Measurements from ENCODE around the gene GTSF1L.

The GTSF1L gene

DNA sequence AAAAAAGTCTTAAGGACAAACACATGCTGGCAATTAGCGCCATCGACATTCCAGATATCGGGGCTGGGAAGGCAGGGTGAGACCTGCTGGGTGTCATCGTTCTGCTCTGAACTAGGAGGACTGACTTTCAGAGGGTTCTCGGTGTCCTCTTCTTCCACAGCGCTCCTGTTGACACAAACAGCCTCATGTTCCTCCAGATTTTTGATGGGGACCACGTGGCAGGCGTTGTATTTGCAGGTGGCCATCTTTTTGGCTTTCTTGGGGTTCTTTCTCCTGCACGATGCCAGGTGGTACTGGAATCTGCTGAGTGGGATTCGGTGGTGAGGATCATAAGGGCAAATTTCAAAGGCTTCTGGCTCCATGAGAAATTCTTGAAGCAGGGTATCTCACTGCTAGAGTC lies 469 bp downstream of the GTSF1L start:
- no peaks in the 10 kb centered on the region for H3K9me3 ChIP-seq (ENCODE audit: control insufficient read depth, low read length)
- WGBS, 2 experiments (ENCODE audit: insufficient coverage in 2 of 2): 92 to 94% methylated on average over 10 of the region's 10 CpGs
- H3K4me3 ChIP-seq (ENCODE audit: extremely low read depth, insufficient read depth, low read length, poor library complexity, severe bottlenecking): no peak overlapping the region
- no peaks in the 10 kb centered on the region for H3K4me1 ChIP-seq (ENCODE audit: control insufficient read depth, insufficient read depth, low read length, poor library complexity, severe bottlenecking)
- H3K27ac ChIP-seq (ENCODE audit: low read depth, low read length, severe bottlenecking): no peak overlapping the region
- no peaks in the 10 kb centered on the region for H3K36me3 ChIP-seq (ENCODE audit: control insufficient read depth, insufficient read depth, low read length)

- 100% methylated on average over 1 of the region's 2 CpGs; no CpG with 5 or more reads in 1 of the 2 experiments for WGBS, 2 experiments (ENCODE audit: insufficient coverage in 2 of 2)
- no peak overlapping the region for H3K27ac ChIP-seq (ENCODE audit: low read depth, low read length, severe bottlenecking)
- H3K36me3 ChIP-seq (ENCODE audit: control insufficient read depth, insufficient read depth, low read length): no peaks in the 10 kb centered on the region
- no peaks in the 10 kb centered on the region for H3K9me3 ChIP-seq (ENCODE audit: control insufficient read depth, low read length)
- no peaks in the 10 kb centered on the region for H3K4me1 ChIP-seq (ENCODE audit: control insufficient read depth, insufficient read depth, low read length, poor library complexity, severe bottlenecking)
- H3K4me3 ChIP-seq (ENCODE audit: extremely low read depth, insufficient read depth, low read length, poor library complexity, severe bottlenecking): no peak overlapping the region
Measured at GRCh38 chr20:43725666-43726065, 1.1 kb downstream of the GTSF1L start.

DNA sequence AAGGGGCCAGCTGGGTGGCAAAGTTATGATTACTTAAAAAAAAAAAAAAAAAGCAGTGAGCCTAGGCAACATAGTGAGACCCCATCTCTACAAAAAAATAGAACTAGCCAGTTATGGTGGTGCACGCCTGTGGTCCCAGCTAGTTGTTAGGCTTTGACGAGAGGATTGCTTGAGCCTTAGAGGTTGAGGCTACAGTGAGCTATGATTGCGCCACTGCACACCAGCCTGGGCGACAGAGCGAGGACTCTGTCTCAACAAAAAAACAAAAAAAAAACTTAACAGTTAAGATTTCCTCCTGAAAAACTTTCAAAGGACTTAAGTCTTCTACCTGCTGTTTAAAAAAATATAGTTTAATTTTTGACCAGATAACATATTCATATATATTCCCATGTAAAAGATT lies 2.4 kb downstream of the GTSF1L start:
- H3K9me3 ChIP-seq (ENCODE audit: control insufficient read depth, low read length): no peaks in the 10 kb centered on the region
- no peak overlapping the region for H3K4me3 ChIP-seq (ENCODE audit: extremely low read depth, insufficient read depth, low read length, poor library complexity, severe bottlenecking)
- H3K4me1 ChIP-seq (ENCODE audit: control insufficient read depth, insufficient read depth, low read length, poor library complexity, severe bottlenecking): no peaks in the 10 kb centered on the region
- H3K27ac ChIP-seq (ENCODE audit: low read depth, low read length, severe bottlenecking): no peak overlapping the region
- WGBS, 2 experiments (ENCODE audit: insufficient coverage in 2 of 2): no CpG with 5 or more reads among the region's 5 CpGs
- H3K36me3 ChIP-seq (ENCODE audit: control insufficient read depth, insufficient read depth, low read length): no peaks in the 10 kb centered on the region

GRCh38 chr20:43723735-43724134 lies 3.1 kb downstream of the GTSF1L start:
- H3K4me1 ChIP-seq (ENCODE audit: control insufficient read depth, insufficient read depth, low read length, poor library complexity, severe bottlenecking): no peaks in the 10 kb centered on the region
- H3K36me3 ChIP-seq (ENCODE audit: control insufficient read depth, insufficient read depth, low read length): no peaks in the 10 kb centered on the region
- no peak overlapping the region for H3K4me3 ChIP-seq (ENCODE audit: extremely low read depth, insufficient read depth, low read length, poor library complexity, severe bottlenecking)
- WGBS, 2 experiments (ENCODE audit: insufficient coverage in 2 of 2): 75 to 78% methylated on average over 2 of the region's 3 CpGs
- no peak overlapping the region for H3K27ac ChIP-seq (ENCODE audit: low read depth, low read length, severe bottlenecking)
- no peaks in the 10 kb centered on the region for H3K9me3 ChIP-seq (ENCODE audit: control insufficient read depth, low read length)

- Histone ChIP-seq H3K9me3 (ENCODE audit: control insufficient read depth, low read length) (no peaks in the 10 kb centered on the region), H3K4me3 (ENCODE audit: extremely low read depth, insufficient read depth, low read length, poor library complexity, severe bottlenecking) (no peak overlapping the region), H3K36me3 (ENCODE audit: control insufficient read depth, insufficient read depth, low read length) (no peaks in the 10 kb centered on the region), H3K27ac (ENCODE audit: low read depth, low read length, severe bottlenecking) (no peak overlapping the region), H3K4me1 (ENCODE audit: control insufficient read depth, insufficient read depth, low read length, poor library complexity, severe bottlenecking) (no peaks in the 10 kb centered on the region)
- WGBS, 2 experiments (ENCODE audit: insufficient coverage in 2 of 2): 100% methylated on average over 1 of the region's 4 CpGs; no CpG with 5 or more reads in 1 of the 2 experiments
Measured at GRCh38 chr20:43723186-43723585, 3.6 kb downstream of the GTSF1L start.

GRCh38 chr20:43722153-43722505 lies 4.7 kb downstream of the GTSF1L start:
- WGBS, 2 experiments (ENCODE audit: insufficient coverage in 2 of 2): 81 to 88% methylated on average over 4 to 5 of the region's 8 CpGs
- H3K36me3 ChIP-seq (ENCODE audit: control insufficient read depth, insufficient read depth, low read length): peaks cover 6% of the 10 kb centered on the region
- H3K27ac ChIP-seq (ENCODE audit: low read depth, low read length, severe bottlenecking): no peak overlapping the region
- H3K9me3 ChIP-seq (ENCODE audit: control insufficient read depth, low read length): no peaks in the 10 kb centered on the region
- no peak overlapping the region for H3K4me3 ChIP-seq (ENCODE audit: extremely low read depth, insufficient read depth, low read length, poor library complexity, severe bottlenecking)
- H3K4me1 ChIP-seq (ENCODE audit: control insufficient read depth, insufficient read depth, low read length, poor library complexity, severe bottlenecking): no peaks in the 10 kb centered on the region

DNA sequence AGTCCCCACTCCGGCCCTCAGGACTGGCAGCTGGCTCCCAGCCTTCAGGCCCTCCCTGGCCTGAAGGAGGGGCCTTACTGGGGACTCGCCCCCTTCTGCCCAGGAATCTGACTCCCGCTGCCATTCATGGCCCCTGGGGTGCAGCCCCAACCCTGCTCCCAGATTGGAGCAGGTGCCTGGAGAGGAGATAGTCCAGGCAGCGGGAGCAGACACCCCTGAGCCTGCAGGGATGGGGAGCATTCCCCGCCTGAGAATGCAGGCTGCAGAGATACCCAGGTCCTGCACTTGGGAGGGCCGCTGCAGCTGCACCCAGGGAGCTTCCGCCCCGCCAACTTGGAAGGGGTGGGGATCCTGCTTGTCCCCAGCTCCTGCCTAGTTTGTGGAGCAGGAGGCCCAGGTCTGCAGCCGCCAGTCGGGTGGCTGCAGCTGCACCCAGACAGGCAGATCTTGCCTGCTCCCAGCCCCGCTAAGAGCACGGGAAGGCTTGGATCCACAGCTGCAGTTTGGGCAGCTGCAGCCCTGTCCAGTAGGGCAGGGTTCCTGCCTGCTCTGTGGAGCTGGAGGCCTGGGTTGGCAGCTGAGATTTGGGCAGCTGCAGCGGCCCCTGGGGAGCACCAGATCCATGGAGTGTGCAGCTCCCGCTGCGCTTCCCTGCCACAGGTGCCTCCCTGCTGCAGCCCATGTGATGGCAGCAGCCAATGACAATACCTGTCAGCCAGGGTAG lies 5.2 kb downstream of the GTSF1L start:
- H3K27ac ChIP-seq (ENCODE audit: low read depth, low read length, severe bottlenecking): no peak overlapping the region

DNA sequence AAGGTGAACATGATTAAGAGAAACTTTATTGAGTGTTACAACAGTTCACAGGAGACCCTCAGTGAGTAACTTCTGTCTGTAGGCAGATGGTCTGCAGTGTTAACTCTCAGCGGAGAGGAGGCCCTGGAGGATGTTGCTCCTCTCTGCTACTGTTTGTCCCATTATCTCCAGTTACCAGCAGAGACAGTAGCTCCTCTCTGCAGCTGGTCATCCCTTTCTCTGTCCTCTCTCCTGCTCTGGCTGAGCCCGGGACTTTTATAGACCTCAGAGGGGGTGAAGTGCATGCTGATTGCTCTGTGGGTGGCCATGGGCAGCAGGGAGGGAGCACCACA lies 5.7 kb downstream of the GTSF1L start:
- H3K4me1 ChIP-seq (ENCODE audit: control insufficient read depth, insufficient read depth, low read length, poor library complexity, severe bottlenecking): no peaks in the 10 kb centered on the region
- no peaks in the 10 kb centered on the region for H3K9me3 ChIP-seq (ENCODE audit: control insufficient read depth, low read length)
- H3K4me3 ChIP-seq (ENCODE audit: extremely low read depth, insufficient read depth, low read length, poor library complexity, severe bottlenecking): no peak overlapping the region
- H3K27ac ChIP-seq (ENCODE audit: low read depth, low read length, severe bottlenecking): no peak overlapping the region
- peaks cover 16% of the 10 kb centered on the region for H3K36me3 ChIP-seq (ENCODE audit: control insufficient read depth, insufficient read depth, low read length)
- 0% methylated on average over 1 to 2 of the region's 2 CpGs for WGBS, 2 experiments (ENCODE audit: insufficient coverage in 2 of 2)

More for the DNA sequence above, 5.2 kb downstream of the GTSF1L start:
- Histone ChIP-seq H3K9me3 (ENCODE audit: control insufficient read depth, low read length) (no peaks in the 10 kb centered on the region), H3K36me3 (ENCODE audit: control insufficient read depth, insufficient read depth, low read length) (peaks cover 11% of the 10 kb centered on the region), H3K4me3 (ENCODE audit: extremely low read depth, insufficient read depth, low read length, poor library complexity, severe bottlenecking) (no peak overlapping the region), H3K4me1 (ENCODE audit: control insufficient read depth, insufficient read depth, low read length, poor library complexity, severe bottlenecking) (no peaks in the 10 kb centered on the region)
- WGBS, 2 experiments (ENCODE audit: insufficient coverage in 2 of 2): 73 to 79% methylated on average over 13 of the region's 15 CpGs

GRCh38 chr20:43720007-43720406 lies 6.8 kb downstream of the GTSF1L start:
- Histone ChIP-seq H3K9me3 (ENCODE audit: control insufficient read depth, low read length) (no peaks in the 10 kb centered on the region), H3K4me3 (ENCODE audit: extremely low read depth, insufficient read depth, low read length, poor library complexity, severe bottlenecking) (no peak overlapping the region), H3K4me1 (ENCODE audit: control insufficient read depth, insufficient read depth, low read length, poor library complexity, severe bottlenecking) (no peaks in the 10 kb centered on the region), H3K27ac (ENCODE audit: low read depth, low read length, severe bottlenecking) (no peak overlapping the region), H3K36me3 (ENCODE audit: control insufficient read depth, insufficient read depth, low read length) (peaks cover 27% of the 10 kb centered on the region)
- WGBS, 2 experiments (ENCODE audit: insufficient coverage in 2 of 2): 100% methylated on average over 1 of the region's 1 CpG; no CpG with 5 or more reads in 1 of the 2 experiments

- no peaks in the 10 kb centered on the region for H3K9me3 ChIP-seq (ENCODE audit: control insufficient read depth, low read length)
- peaks cover 48% of the 10 kb centered on the region for H3K36me3 ChIP-seq (ENCODE audit: control insufficient read depth, insufficient read depth, low read length)
- no peak overlapping the region for H3K27ac ChIP-seq (ENCODE audit: low read depth, low read length, severe bottlenecking)
- WGBS, 2 experiments (ENCODE audit: insufficient coverage in 2 of 2): 89 to 95% methylated on average over 4 of the region's 4 CpGs
- H3K4me1 ChIP-seq (ENCODE audit: control insufficient read depth, insufficient read depth, low read length, poor library complexity, severe bottlenecking): no peaks in the 10 kb centered on the region
- no peak overlapping the region for H3K4me3 ChIP-seq (ENCODE audit: extremely low read depth, insufficient read depth, low read length, poor library complexity, severe bottlenecking)
Measured at GRCh38 chr20:43717616-43717995, 9.2 kb downstream of the GTSF1L start.

DNA sequence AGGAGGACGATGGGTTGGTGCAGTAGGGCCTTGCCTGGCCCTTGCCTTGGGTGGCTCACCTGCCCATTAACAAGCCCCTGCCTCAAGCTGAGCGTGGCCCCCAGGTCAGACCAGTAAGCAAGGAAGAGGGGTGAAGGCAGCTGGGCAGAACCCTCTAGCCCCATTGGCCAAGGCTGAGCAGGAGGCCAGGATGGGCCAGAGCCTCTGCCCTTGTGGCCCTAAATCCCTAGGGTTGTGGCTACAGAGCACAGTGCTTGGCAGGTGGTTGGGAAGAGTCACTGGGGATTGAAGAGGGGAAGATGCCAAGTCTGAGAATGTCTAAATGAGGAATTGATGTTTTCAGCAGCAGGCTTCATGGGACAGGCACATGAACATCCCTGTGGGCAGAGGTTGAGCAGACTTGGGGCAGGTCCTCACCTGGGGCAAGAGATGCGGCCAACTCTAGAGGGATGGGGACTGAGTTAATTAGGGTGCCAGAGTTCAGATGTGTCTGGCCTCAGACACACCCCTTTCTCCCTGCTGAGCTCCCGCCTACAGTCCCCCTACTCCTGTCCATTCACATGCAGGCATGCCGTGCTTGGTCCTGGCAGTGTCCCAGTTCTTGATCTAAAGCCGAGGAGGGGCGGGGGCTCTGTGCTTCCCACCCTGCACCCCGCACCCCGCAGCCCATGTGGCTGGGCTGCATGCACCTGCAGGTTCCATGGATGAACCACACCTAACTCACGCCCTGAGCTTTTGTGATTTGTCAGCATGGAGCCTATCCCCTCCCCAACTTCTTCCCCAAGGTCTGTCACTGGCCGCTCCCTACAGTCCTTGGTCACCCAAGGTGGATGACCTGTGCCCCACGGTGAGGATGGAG lies 9.8 kb downstream of the GTSF1L start:
- H3K4me3 ChIP-seq (ENCODE audit: extremely low read depth, insufficient read depth, low read length, poor library complexity, severe bottlenecking): no peak overlapping the region
- H3K4me1 ChIP-seq (ENCODE audit: control insufficient read depth, insufficient read depth, low read length, poor library complexity, severe bottlenecking): no peaks in the 10 kb centered on the region
- 92 to 97% methylated on average over 10 of the region's 12 CpGs for WGBS, 2 experiments (ENCODE audit: insufficient coverage in 2 of 2)
- H3K9me3 ChIP-seq (ENCODE audit: control insufficient read depth, low read length): no peaks in the 10 kb centered on the region
- H3K36me3 ChIP-seq (ENCODE audit: control insufficient read depth, insufficient read depth, low read length): peaks cover 55% of the 10 kb centered on the region
- no peak overlapping the region for H3K27ac ChIP-seq (ENCODE audit: low read depth, low read length, severe bottlenecking)
